HepG2 (cell line): ENCODE data around the gene SEC63. TPM values are rescaled to one million over a fixed set of nuclear protein-coding genes. Genes with fewer than 3 reads are reported as not detected.

ENCODE experiments used
- ATAC-seq: fragments of 200-7000 bp; cut with Tn5 transposase; 3 replicates; pipeline ENCODE4 v1.9.1; 2020; ENCODE audit warnings: mild to moderate bottlenecking, moderate library complexity
- Bru-seq: library from RNA; stranded (reverse); fragments of 400-500 nt; gene quantifications from one replicate; lab custom pipeline; 2021; lab: Mats Ljungman, UMichigan
- BruChase-seq, 2 experiments: library from RNA; stranded (reverse); fragments of 400-500 nt; gene quantifications; one replicate each; lab custom pipeline; 2021; lab: Mats Ljungman, UMichigan
- BruUV-seq: library from RNA; stranded (reverse); fragments of 400-500 nt; replicated peaks from 2 replicates; lab custom pipeline; 2021; lab: Mats Ljungman, UMichigan
- CTCF ChIA-PET: fragments of 300-600 bp; formaldehyde crosslinking; extraction: SDS; loops from one replicate; lab custom pipeline; 2021; ENCODE audit warnings: low total read pairs, inconsistent platforms, low intra/inter-chr PET ratio; lab: Yijun Ruan, JAX
- POLR2A ChIA-PET: fragments of 350-600 bp; sonication (Branson Sonifier 250); formaldehyde crosslinking; loops from one replicate; lab custom pipeline; 2020; ENCODE audit warnings: antibody characterized with exemption, inconsistent platforms; lab: Yijun Ruan, JAX
- DNase-seq: peaks from one replicate; pipeline ENCODE4 v3.0.0-alpha.2; 2015; ENCODE audit warnings: low spot score
- FAIRE-seq: peaks from 3 replicates; lab custom pipeline; 2011; peaks lifted over from hg19 to GRCh38; lab: Jason Lieb, UNC
- H2AFZ ChIP-seq: one replicate; pipeline ENCODE4 v1.6.1; 2011; ENCODE audit warnings: low read length, inconsistent platforms
- H3K27ac ChIP-seq: fragments of 300-600 bp; 3 replicates; pipeline ENCODE4 v1.8.0; 2011; ENCODE audit warnings: mixed run types, mild to moderate bottlenecking, mixed read lengths, low read length, inconsistent platforms; ENCODE audit not compliant: insufficient read depth; ENCODE audit errors: extremely low read length
- H3K27me3 ChIP-seq, 2 experiments: fragments of 200-600 bp in 1 of 2; 2 replicates in 1 of 2; 3 replicates in 1 of 2; pipeline versions ENCODE4 v1.6.0 to v1.8.0; 2011; ENCODE audit warnings: low read length in 2 of 2, mild to moderate bottlenecking in 2 of 2, moderate library complexity in 2 of 2, inconsistent platforms in 1 of 2; ENCODE audit not compliant: insufficient read depth in 2 of 2, control insufficient read depth in 1 of 2
- H3K36me3 ChIP-seq, 2 experiments: fragments of 200-600 bp in 1 of 2; replicated peaks in 1 of 2; 2 replicates in 1 of 2; 3 replicates in 1 of 2; pipeline versions ENCODE4 v1.5.1 to v1.8.0; 2011; ENCODE audit warnings: low read length in 2 of 2, inconsistent platforms in 1 of 2; ENCODE audit not compliant: insufficient read depth in 2 of 2, control insufficient read depth in 1 of 2
- H3K4me1 ChIP-seq: 2 replicates; pipeline ENCODE4 v1.5.1; 2012; ENCODE audit warnings: low read length, inconsistent platforms; ENCODE audit not compliant: insufficient read depth
- H3K4me2 ChIP-seq: 2 replicates; pipeline ENCODE4 v1.6.0; 2011; ENCODE audit warnings: low read depth, low read length, inconsistent platforms
- H3K4me3 ChIP-seq, 3 experiments: fragments of 200-600 bp in 1 of 3; sonication (generic), shearing (Covaris generic) in 1 of 3; replicated peaks in 1 of 3; 2 replicates each; pipeline ENCODE4 v1.5.1; 2011 to 2016; ENCODE audit warnings: low read length in 3 of 3, inconsistent platforms in 2 of 3, low read depth in 2 of 3, mild to moderate bottlenecking in 2 of 3, control low read depth in 1 of 3, mixed read lengths in 1 of 3; ENCODE audit not compliant: insufficient read depth in 1 of 3
- H3K79me2 ChIP-seq: one replicate; pipeline ENCODE4 v1.6.1; 2011; ENCODE audit warnings: low read length, inconsistent platforms; ENCODE audit not compliant: insufficient read depth
- H3K9ac ChIP-seq: 2 replicates; pipeline ENCODE4 v1.6.0; 2011; ENCODE audit warnings: mild to moderate bottlenecking, low read depth, low read length, inconsistent platforms; ENCODE audit not compliant: insufficient read depth
- H3K9me3 ChIP-seq: 2 replicates; pipeline ENCODE4 v1.5.1; 2012; ENCODE audit warnings: mild to moderate bottlenecking, low read length
- H4K20me1 ChIP-seq: 2 replicates; pipeline ENCODE4 v1.6.0; 2011; ENCODE audit warnings: inconsistent platforms, mild to moderate bottlenecking, low read length, moderate library complexity; ENCODE audit not compliant: insufficient read depth
- KDM5B ChIP-seq: sonication (generic); formaldehyde crosslinking; IDR thresholded peaks from 2 replicates; pipeline ENCODE4 v1.4.0; 2020; ENCODE audit warnings: missing genetic modification reagents, mild to moderate bottlenecking, borderline replicate concordance
- MAFG ChIP-seq: sonication (generic); formaldehyde crosslinking; IDR thresholded peaks from 2 replicates; pipeline ENCODE4 v1.5.1; 2020; ENCODE audit warnings: mild to moderate bottlenecking, missing genetic modification reagents
- NCOR1 ChIP-seq: fragments of 200-600 bp; sonication (generic); IDR thresholded peaks from 2 replicates; pipeline ENCODE4 v1.7.0; 2017; ENCODE audit warnings: antibody characterized with exemption, low read length, borderline replicate concordance
- YY1 ChIP-seq: IDR thresholded peaks from 2 replicates; pipeline ENCODE4 v1.6.1; 2011; ENCODE audit warnings: low read length, low read depth, moderate library complexity, mild to moderate bottlenecking; ENCODE audit not compliant: insufficient read depth, insufficient replicate concordance
- ZBTB7B ChIP-seq: sonication (generic); formaldehyde crosslinking; IDR thresholded peaks from 2 replicates; pipeline ENCODE4 v1.4.0; 2020; ENCODE audit warnings: missing genetic modification reagents
- ZFP36L2 ChIP-seq: sonication (generic); formaldehyde crosslinking; IDR thresholded peaks from 2 replicates; pipeline ENCODE4 v1.4.0; 2020; ENCODE audit warnings: missing genetic modification reagents
- ZNF33B ChIP-seq: sonication (generic); formaldehyde crosslinking; IDR thresholded peaks from 2 replicates; pipeline ENCODE4 v1.5.1; 2020; ENCODE audit warnings: mild to moderate bottlenecking, missing genetic modification reagents
- ZNF780A ChIP-seq: sonication (generic); formaldehyde crosslinking; IDR thresholded peaks from 2 replicates; pipeline ENCODE4 v1.8.0; 2022; ENCODE audit warnings: mild to moderate bottlenecking, missing genetic modification reagents, moderate library complexity
- ZNF784 ChIP-seq: sonication (generic); formaldehyde crosslinking; IDR thresholded peaks from 2 replicates; pipeline ENCODE4 v1.5.1; 2020; ENCODE audit warnings: missing genetic modification reagents, mild to moderate bottlenecking, borderline replicate concordance
- WGBS: methylation state at CpG from one replicate; pipeline ENCODE4 v1.1.6; 2017; ENCODE audit warnings: low lambda C conversion rate; 5-methylcytosine and 5-hydroxymethylcytosine counted together
- in situ Hi-C: cut with HindIII; loops from 2 replicates; pipeline ENCODE4 v1.10.0; 2017; ENCODE audit warnings: low pct_unique_long_range_greater_than_20kb; ENCODE audit not compliant: extremely low pct_ligation_motif_present
- intact Hi-C: fragments of 100-400 bp; cut with micrococcal nuclease; formaldehyde crosslinking; loops from one replicate; pipeline ENCODE4 v1.10.0; 2022; ENCODE audit not compliant: unreplicated experiment
- long read RNA-seq, 2 experiments: library from RNA in 1 of 2; library from polyadenylated mRNA in 1 of 2; stranded (forward) in 1 of 2; unstranded in 1 of 2; transcript quantifications; one replicate each; pipeline ENCODE4 v2.0.0, GENCODE V29; 2019 to 2022
- polyA minus RNA-seq, 3 experiments: library from RNA; depleted of rRNA, polyadenylated mRNA; stranded (reverse); fragments of >200 nt; gene quantifications; 2 replicates each; pipeline ENCODE4 v1.2.3, GENCODE V29; 2011; ENCODE audit warnings: low replicate concordance in 1 of 3
- polyA plus RNA-seq, 8 experiments: library from polyadenylated mRNA; depleted of rRNA in 3 of 8; stranded (reverse) in 7 of 8; unstranded in 1 of 8; fragments of >200 nt; fragmentation: Illumina TruSeq in 4 of 8; extraction: Trizol in 4 of 8; gene quantifications; 2 replicates each; pipeline versions ENCODE4 v1.2.1 to v1.2.3, GENCODE V29; 2011 to 2016; ENCODE audit warnings: low read depth in 4 of 8, missing spikeins in 1 of 8, mixed read lengths in 1 of 8; ENCODE audit not compliant: insufficient read depth in 1 of 8
- total RNA-seq, 5 experiments: library from RNA; depleted of rRNA; stranded (reverse); fragments of >200 nt; fragmentation: Illumina TruSeq; extraction: Trizol; gene quantifications; 2 replicates each; pipeline ENCODE4 v1.2.3, GENCODE V29; 2016; ENCODE audit warnings: low read depth in 1 of 5
- TF ChIP-seq, protein P1 (sequence below): sonication (generic); formaldehyde crosslinking; IDR thresholded peaks from 2 replicates; pipeline ENCODE4 v1.8.1; 2023; ENCODE audit warnings: mild to moderate bottlenecking, moderate library complexity, missing genetic modification reagents

SEC63 gene, protein sequence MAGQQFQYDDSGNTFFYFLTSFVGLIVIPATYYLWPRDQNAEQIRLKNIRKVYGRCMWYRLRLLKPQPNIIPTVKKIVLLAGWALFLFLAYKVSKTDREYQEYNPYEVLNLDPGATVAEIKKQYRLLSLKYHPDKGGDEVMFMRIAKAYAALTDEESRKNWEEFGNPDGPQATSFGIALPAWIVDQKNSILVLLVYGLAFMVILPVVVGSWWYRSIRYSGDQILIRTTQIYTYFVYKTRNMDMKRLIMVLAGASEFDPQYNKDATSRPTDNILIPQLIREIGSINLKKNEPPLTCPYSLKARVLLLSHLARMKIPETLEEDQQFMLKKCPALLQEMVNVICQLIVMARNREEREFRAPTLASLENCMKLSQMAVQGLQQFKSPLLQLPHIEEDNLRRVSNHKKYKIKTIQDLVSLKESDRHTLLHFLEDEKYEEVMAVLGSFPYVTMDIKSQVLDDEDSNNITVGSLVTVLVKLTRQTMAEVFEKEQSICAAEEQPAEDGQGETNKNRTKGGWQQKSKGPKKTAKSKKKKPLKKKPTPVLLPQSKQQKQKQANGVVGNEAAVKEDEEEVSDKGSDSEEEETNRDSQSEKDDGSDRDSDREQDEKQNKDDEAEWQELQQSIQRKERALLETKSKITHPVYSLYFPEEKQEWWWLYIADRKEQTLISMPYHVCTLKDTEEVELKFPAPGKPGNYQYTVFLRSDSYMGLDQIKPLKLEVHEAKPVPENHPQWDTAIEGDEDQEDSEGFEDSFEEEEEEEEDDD
- total RNA-seq (2016; rRNA removed; fragmentation: Illumina TruSeq; extraction: Trizol) = 17.5 and 20.2 TPM in 2 replicates
- 21.6 and 28.5 TPM in 2 replicates for total RNA-seq (2016; cell fraction: cytosol; rRNA removed; fragmentation: Illumina TruSeq; extraction: Trizol; ENCODE audit: low read depth)
- 15.0 and 16.4 TPM in 2 replicates for total RNA-seq (2016; cell fraction: insoluble cytoplasmic fraction; rRNA removed; fragmentation: Illumina TruSeq; extraction: Trizol)
- total RNA-seq (2016; cell fraction: membrane; rRNA removed; fragmentation: Illumina TruSeq; extraction: Trizol) = 14.9 and 15.0 TPM in 2 replicates
- total RNA-seq (2016; cell fraction: nucleus; rRNA removed; fragmentation: Illumina TruSeq; extraction: Trizol) = 66.1 and 77.7 TPM in 2 replicates
- polyA plus RNA-seq (2011; rRNA removed) = 29.6 and 45.9 TPM in 2 replicates
- polyA plus RNA-seq (2011; cell fraction: cytosol; rRNA removed) = 8.5 and 13.3 TPM in 2 replicates
- 15.1 and 18.7 TPM in 2 replicates for polyA plus RNA-seq (2011; cell fraction: nucleus; rRNA removed)
- 54.3 and 117 TPM in 2 replicates for polyA plus RNA-seq (2012)
- 11.1 and 13.0 TPM in 2 replicates for polyA plus RNA-seq (2016; cell fraction: cytosol; fragmentation: Illumina TruSeq; extraction: Trizol; ENCODE audit: low read depth)
- 56.3 and 56.5 TPM in 2 replicates for polyA plus RNA-seq (2016; cell fraction: insoluble cytoplasmic fraction; fragmentation: Illumina TruSeq; extraction: Trizol; ENCODE audit: low read depth)
- 18.9 and 20.3 TPM in 2 replicates for polyA plus RNA-seq (2016; cell fraction: membrane; fragmentation: Illumina TruSeq; extraction: Trizol; ENCODE audit: low read depth)
- 161 and 164 TPM in 2 replicates for polyA plus RNA-seq (2016; cell fraction: nucleus; fragmentation: Illumina TruSeq; extraction: Trizol; ENCODE audit: insufficient read depth, low read depth)
- 13.4 and 20.4 TPM in 2 replicates for polyA minus RNA-seq (2011; rRNA and poly(A)+ RNA removed; ENCODE audit: low replicate concordance)
- polyA minus RNA-seq (2011; cell fraction: cytosol; rRNA and poly(A)+ RNA removed) = 16.7 and 26.4 TPM in 2 replicates
- polyA minus RNA-seq (2011; cell fraction: nucleus; rRNA and poly(A)+ RNA removed) = 82.8 and 89.0 TPM in 2 replicates
- Bru-seq, nascent RNA = percentile 93 among the genes with signal in this experiment
- BruChase-seq, experiment 1, labeled RNA remaining after a 6-hour chase = percentile 92 among the genes with signal in this experiment
- BruChase-seq, experiment 2, labeled RNA remaining after a 2-hour chase = percentile 90 among the genes with signal in this experiment
- long read RNA-seq, experiment 1, full-length matches to known transcripts = 22 of 74 reads
- long read RNA-seq, experiment 1, partial matches to known transcripts = 41 of 74 reads
- long read RNA-seq, experiment 1, other reads (novel, unspliced or antisense) = 11 of 74 reads
- long read RNA-seq, experiment 2, full-length matches to known transcripts = 40 of 204 reads
- long read RNA-seq, experiment 2, partial matches to known transcripts = 62 of 204 reads
- long read RNA-seq, experiment 2, other reads (novel, unspliced or antisense) = 102 of 204 reads

DNA sequence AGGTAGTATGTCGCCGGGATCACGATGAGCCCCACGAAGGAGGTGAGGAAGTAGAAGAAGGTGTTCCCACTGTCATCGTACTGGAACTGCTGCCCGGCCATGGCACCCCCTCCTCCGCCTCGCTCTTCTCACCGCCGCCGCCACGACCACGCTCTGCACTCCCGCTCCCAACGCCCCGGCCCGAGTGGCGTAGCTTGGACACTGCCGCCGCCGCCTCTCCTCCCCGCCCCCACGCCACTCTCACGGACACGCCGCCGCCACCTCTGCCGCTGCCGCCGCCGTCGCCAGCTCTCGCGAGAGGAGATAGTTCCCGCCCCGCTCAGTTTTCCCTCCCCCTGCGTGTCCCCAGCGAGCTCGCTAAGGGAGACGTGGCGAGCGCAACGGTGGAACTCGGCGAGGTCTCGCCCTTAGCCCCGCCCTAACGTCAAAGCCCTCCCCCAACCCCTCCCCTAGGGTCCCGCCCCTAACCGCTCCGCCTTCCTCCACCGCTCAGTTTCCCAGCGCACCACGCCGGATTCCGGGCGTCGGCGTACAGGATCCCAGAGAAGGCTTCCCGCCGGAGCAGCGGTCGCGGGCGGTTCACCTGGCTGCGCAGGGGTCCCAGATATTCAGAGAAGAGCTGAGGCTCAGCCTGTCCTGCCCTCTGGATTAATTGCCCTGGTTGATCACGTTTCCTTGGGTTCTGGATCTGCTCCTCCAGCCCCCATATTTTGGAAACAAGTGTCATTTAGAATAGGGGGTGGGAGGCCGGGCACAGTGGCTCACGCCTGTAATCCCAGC is at the start of gene SEC63:
TSS of gene SEC63 (minus strand) at position 300 of the 780 bp plus-strand sequence. CDS start at position 101, 199 bp downstream.
- DNase-seq = peak; percentile 92
- in situ Hi-C loops = no loop called here
- FAIRE-seq = no peak
- BruUV-seq = no TSS peak
- Histone ChIP-seq H3K79me2 (peaks cover 38% of the 10 kb centered on the region), H3K4me1 (peaks cover 41% of the 10 kb centered on the region), H3K36me3 (no peaks in the 10 kb centered on the region), H3K27me3 (no peaks in the 10 kb centered on the region; a peak in 1 of 5 replicates), H3K4me2 (peak within 1 kb of the TSS; percentile 81), H3K9ac (peak within 1 kb of the TSS; percentile 98), H2AFZ (no peak within 1 kb of the TSS), H3K27ac (peak within 1 kb of the TSS; percentile 89), H3K9me3 (no peaks in the 10 kb centered on the region), H4K20me1 (0 out of 2 replicates have a peak, but pooled peaks cover 3% of the 10 kb centered on the region), H3K4me3 (peak within 1 kb of the TSS; percentile 87 to 99 (median 94))
- ATAC-seq = peak; percentile 89
- under 1% methylated on average over 40 of the region's 69 CpGs for WGBS
- POLR2A ChIA-PET = interaction anchor here (0.6 to 2.4 kb wide), 13 partner anchors 12 to 1137 kb away, joined by 3 to 15 read pairs (median 4); partner anchors contain the start of genes CEP57L1 and SESN1
- CTCF ChIA-PET = no interaction called here
- intact Hi-C loops = loop anchor here (1.0 to 10.0 kb wide), 3 partner anchors 45 to 116 kb away; partner anchors contain the start of gene OSTM1
- no peak for TF ChIP-seq MAFG (CRISPR knock-in tag)
- peak; percentile 55; the same call in 1 of the 2 replicates for TF ChIP-seq KDM5B (CRISPR knock-in tag)
- TF ChIP-seq ZBTB7B (CRISPR knock-in tag) = no peak; the same call in 1 of the 2 replicates
- TF ChIP-seq ZNF33B (CRISPR knock-in tag) = no peak
- TF ChIP-seq, protein P1, sequence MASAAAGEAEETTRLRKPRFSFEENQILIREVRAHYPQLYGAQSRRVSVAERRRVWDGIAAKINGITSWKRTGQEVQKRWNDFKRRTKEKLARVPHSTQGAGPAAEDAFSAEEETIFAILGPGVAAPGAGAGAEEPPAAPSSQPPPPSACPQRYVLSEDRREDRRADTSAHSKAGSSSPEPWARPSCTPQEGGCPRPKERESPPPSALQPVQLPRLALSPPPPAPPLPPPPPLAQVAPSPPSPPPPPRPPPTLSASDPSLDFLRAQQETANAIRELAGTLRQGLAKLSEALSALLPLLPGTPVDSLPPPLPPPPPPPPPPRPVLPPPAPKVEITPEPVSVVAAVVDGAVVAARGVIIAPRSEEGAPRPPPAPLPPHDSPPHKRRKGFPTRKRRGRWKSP = peak; percentile 63
- TF ChIP-seq YY1 = no peak
- TF ChIP-seq ZFP36L2 (CRISPR knock-in tag) = no peak
- TF ChIP-seq ZNF784 = no peak; the same call in 1 of the 2 replicates
- TF ChIP-seq ZNF780A (CRISPR knock-in tag) = no peak
- TF ChIP-seq NCOR1 = no peak; the same call in 1 of the 2 replicates
